ENCODE measurements around the gene COG1.
"Not testable (repeated sequence)": the region's sequence is repeated elsewhere in the genome, so short reads cannot be mapped to it uniquely, and the experiment has no call there.

COG1 gene, protein sequence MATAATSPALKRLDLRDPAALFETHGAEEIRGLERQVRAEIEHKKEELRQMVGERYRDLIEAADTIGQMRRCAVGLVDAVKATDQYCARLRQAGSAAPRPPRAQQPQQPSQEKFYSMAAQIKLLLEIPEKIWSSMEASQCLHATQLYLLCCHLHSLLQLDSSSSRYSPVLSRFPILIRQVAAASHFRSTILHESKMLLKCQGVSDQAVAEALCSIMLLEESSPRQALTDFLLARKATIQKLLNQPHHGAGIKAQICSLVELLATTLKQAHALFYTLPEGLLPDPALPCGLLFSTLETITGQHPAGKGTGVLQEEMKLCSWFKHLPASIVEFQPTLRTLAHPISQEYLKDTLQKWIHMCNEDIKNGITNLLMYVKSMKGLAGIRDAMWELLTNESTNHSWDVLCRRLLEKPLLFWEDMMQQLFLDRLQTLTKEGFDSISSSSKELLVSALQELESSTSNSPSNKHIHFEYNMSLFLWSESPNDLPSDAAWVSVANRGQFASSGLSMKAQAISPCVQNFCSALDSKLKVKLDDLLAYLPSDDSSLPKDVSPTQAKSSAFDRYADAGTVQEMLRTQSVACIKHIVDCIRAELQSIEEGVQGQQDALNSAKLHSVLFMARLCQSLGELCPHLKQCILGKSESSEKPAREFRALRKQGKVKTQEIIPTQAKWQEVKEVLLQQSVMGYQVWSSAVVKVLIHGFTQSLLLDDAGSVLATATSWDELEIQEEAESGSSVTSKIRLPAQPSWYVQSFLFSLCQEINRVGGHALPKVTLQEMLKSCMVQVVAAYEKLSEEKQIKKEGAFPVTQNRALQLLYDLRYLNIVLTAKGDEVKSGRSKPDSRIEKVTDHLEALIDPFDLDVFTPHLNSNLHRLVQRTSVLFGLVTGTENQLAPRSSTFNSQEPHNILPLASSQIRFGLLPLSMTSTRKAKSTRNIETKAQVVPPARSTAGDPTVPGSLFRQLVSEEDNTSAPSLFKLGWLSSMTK

DNA sequence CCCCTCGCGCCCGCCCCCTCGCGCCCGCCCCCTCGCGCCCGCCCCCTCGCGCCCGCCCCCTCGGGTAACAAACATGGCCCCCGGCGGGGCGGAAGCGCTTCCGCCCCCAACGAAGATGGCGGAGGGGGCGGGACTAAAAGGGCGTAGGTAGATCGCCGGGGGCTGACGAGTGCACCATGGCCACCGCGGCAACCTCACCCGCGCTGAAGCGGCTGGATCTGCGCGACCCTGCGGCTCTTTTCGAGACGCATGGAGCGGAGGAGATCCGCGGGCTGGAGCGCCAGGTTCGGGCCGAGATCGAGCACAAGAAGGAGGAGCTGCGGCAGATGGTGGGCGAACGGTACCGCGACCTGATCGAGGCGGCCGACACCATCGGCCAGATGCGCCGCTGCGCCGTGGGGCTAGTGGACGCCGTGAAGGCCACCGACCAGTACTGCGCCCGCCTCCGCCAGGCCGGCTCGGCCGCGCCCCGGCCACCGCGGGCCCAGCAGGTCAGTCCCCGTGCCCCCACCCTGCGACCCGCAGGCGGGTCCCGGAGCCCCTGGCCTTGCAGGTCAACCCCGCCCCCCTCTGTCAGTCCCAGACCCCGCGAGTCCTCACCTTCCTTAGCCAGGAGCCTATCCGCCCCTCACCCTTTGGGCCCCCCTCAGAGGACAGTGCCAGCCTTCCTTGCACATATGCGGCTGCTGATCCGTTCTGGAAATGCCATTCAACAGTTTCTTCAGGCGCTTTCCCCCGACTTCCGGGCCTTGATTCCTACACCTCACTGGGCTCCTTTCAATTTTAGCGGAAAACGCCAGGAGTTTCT lies at the start of gene COG1:
Gene COG1 (plus strand): TSS at position 162 of the 808 bp plus-strand sequence. CDS start 15 bp downstream, at position 177.
- DNase-seq: peak; percentile 79 to 83

DNA sequence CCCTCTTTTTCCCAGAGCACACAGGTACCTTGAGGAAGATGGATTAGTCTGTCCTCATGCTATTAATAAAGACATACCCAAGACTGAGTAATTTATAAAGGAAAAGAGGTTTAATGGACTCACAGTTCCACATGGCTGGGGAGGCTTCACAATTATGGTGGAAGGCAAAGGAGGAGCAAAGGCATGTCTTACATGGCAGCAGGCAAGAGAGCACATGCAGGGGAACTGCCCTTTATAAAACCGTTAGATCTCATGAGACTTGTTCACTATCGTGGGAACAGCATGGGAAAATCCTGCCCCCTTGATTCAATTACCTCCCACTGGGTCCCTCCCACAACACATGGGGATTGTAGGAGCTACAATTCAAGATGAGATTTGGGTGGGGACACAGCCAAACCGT lies 48.6 kb upstream of the COG1 start:
- DNase-seq: not testable (repeated sequence)

DNA sequence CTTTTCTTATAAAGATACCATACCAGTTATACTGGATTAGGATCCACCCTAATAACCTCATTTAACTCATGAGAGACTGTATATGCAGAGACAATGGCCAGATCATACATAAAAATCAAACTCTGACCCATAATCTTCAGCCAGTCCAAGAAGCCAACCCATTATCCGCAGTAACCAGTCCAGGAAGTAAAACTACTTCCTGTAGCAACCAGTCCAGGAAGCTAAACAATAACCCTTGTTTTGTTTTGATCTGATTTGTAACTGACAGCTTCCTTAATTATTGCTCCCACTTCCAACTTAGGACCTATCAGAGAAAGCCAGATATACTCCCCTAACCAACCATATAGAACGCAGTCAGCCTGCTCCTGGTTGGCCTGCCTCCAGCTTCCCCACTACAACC lies 47.2 kb upstream of the COG1 start:
- no peak for DNase-seq

DNA sequence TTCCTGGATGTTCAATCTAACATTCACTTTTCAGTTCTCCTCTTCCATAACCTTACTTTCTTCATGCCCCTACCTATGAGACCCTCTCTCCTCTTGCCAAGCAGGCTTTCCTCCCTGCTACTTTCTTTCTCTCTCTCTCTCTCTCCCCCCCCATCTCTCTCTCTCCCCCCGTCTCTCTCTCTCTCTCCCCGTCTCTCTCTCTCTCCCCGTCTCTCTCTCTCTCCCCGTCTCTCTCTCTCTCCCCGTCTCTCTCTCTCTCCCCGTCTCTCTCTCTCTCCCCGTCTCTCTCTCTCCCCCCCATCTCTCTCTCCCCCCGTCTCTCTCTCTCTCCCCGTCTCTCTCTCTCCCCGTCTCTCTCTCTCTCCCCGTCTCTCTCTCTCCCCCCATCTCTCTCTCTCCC lies 45.1 kb upstream of the COG1 start:
- DNase-seq: not testable (repeated sequence)

DNA sequence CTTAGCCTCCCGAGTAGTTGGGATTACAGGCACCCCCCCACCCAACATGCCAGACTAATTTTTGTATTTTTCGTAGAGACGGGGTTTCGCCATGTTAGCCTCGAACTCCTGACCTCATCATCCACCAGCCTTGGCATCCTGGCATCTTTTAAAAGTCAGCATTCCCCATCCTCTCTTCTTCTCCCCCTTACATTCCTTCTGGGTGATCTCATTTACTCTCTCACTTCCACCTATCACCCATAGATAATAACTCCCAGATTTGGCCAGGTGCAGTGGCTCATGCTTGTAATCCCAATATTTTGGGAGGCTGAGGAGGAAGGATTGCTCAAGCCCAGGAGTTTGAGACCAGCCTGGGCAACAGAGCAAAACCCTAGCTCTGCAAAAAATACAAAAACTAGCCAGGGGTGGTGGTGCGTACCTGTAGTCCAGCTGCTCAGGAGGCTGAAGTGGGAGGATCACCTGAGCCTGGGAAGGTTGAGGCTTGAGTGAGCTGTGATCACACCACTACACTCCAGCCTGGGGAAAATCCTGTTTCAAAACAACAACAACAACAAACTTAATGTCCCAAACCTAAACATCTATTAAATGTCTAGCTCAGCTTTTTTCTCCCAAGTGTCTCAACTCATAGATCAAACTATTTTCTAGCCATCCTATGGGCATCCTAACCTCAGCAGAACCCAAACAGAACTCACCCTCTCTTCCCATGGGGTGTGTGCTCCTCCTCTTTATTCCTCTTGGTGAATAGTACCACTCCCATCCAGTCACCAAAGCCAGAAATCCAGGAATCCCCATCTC lies 44.1 kb upstream of the COG1 start:
- no peak for DNase-seq

DNA sequence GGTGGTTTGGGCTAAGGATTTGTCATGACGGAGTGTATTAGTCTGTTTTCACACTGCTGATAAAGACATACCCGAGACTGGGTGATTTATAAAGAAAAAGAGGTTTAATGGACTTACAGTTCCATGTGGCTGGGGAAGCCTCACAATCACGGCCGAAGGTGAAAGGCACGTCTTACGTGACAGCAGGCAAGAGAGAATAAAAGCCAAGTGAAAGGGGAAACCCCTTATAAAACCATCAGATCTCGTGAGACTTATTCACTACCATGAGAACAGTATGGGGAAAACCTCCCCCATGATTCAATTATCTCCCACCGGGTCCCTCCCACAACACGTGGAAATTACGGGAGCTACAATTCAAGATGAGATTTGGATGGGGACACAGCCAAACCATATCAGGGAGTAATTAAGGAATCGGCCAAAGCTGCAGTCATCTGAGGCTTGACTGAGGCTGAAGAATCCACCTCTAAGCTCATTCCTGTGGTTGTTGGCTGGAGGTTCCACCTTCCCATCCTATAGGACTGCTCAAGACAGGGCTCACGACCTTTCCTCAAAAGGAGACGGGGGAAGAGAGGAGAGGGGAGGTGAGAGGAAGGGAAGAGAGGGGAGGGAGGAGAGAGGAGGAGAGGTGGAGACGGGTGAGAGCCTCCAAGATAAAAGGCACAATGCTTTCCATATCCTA lies 42.1 kb upstream of the COG1 start:
- not testable (repeated sequence) for DNase-seq

DNA sequence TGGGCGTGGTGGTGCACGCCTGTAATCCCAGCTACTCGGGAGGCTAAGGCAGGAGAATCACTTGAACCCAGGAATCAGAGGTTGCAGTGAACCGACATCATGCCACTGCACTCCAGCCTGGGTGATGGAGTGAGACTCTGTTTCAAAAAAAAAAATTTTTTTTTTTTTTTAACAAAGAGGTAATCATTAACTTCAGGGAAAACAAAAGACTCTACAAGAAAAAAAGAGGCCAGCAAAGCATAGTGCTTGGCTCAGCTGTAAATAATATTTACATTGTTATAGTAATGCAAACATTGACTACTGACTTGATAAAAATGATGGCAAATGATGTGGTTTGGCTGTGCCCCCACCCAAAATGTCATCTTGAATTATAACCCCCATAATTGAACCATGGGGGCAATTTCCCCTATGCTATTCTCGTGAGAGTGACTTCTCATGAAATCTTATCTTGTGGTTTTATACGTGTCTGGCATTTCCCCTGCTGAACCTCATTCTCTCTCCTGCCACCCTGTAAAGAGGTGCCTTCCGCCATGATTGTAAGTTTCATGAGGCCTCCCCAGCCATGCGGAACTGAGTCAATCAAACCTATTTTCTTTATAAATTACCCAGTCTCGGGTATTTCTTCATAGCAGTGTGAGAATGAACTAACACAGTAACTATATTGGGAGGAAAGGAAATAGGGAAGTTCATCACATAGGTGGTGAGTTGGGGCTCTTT lies 40.8 kb upstream of the COG1 start:
- DNase-seq: peak; percentile 81 to 83

DNA sequence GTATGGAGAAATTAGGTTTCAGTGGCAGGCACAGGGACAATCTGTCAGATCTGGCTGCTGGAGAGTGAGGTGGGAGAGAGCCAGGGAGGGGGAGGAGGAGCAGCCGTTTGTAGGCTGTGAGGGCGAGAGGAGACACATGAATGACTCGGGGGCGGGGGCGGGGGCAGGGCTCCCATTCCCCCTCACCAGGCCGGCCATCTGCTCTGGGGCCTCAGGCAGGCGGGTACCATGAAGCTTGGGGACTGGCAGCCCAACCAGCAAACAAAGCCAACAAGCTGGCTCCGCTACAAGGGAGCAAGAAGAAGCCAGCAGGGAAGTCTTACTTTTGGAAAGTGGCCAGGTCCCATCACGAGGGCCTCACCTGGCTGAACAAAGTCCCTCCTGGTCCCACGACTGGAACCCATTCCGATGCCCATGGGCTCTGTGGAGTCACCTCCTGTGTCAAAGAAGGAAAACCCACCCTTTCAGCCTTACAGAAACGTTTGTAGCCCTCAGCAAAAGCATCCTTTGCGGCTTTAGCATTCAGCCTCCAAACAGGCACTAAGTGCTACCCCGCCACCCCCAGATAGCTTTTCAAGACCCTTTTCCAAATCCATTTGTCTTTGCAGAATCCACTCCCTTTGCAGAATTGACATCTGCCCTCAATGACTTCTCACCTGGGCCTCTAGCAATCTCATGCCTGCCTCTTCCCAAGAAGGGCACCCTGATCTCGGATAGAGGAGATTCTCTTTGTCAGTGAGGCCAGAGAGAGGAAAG lies 37.3 kb upstream of the COG1 start:
- no peak for DNase-seq

DNA sequence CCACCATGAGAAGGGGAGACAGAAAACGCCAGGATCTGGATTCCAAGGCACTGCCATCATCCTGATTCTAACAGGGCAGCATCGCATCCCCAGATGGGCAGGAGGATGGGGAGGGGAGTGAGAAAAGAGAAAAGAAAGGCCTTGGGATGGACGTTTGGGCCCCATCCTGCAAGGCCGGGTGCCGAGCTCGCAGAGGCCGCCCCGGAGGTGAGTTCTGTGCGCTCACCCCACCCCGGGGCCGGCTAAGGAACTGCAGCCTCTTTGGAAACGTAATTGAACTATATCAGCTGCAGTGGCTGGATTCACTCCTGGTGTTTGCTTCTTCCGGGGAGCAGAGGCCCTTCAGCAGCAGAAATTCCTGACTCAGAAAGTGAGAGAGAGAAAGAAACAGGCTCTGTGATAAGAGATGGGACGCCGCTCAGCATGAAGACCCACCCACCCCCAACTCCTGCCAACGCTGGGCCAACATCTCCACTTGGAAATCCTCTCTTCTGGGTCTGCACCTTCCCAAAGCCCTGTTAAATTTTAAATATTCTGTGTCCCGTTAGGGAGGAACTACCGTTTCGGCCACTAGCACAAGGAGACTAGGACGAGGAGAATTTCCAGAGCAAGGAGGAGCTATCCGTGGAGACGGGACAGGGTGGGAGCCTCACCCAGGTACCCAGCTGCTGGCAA lies 36.6 kb upstream of the COG1 start:
- DNase-seq: peak; percentile 74 to 83

DNA sequence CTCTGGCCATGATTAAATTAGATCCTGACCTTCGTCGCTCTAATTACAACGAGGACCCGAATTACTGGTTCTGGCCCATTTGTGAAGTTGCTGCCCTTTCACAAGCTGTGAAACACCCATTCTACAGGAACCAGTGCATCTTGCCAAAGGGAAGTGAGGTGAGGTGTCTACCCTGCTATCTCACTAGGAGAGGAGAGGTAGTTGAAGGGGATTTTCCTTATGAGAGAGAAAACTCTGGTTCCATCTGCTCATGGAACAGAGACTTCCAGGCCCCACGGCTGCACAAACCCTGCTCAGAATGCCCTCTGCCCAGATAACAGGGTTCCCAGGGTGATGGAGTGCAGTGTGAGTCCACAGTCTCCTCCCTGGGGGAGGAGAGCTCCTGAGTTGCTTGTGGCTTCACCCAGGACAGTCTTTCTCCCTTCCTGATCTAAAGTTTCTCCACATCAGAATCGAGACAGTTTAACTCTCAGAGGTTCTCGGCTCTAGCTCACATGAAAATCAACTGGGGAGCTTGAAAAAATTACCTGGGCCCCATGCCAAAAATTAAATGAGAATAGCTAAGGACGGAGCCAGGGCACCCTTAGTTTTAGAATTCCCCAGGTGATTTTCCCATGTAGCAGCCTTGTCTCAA lies 35.9 kb upstream of the COG1 start:
- no peak for DNase-seq

DNA sequence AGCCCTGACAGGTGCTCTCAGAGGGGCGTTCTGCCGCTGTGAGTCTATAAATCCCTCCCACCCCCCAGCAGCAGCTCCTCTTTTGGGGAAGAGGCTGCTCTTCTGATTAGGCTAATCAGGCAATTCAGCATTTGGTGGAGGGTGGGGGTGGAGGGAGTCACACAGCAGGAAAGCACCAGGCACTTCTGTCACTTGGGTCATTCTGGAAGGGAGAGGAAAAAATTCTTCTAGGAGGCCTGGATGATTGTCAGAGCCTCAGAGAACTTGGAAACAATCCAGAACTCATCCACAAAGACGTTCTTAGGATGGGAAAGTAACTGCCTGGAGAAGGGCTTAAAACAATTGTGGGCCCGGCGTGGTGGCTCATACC lies 35.3 kb upstream of the COG1 start:
- no peak for DNase-seq

DNA sequence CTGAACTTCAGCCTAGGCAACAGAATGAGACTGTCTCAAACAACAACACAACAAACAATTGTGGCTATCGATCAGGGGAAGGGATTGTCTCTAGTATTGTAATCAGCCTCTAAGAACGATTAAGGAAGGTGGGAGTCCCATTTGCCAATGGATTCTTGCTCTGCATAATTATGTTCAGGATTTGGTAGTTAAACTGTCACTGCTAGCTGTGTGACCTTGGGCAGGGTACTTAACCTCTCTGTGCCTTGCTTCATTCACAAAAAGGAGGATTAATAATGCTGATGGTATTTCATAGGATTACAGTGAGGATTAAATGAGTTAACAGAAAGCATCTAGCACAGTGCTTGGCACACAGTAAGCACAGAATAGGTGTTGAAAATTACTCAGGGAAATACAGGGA lies 34.7 kb upstream of the COG1 start:
- no peak for DNase-seq

DNA sequence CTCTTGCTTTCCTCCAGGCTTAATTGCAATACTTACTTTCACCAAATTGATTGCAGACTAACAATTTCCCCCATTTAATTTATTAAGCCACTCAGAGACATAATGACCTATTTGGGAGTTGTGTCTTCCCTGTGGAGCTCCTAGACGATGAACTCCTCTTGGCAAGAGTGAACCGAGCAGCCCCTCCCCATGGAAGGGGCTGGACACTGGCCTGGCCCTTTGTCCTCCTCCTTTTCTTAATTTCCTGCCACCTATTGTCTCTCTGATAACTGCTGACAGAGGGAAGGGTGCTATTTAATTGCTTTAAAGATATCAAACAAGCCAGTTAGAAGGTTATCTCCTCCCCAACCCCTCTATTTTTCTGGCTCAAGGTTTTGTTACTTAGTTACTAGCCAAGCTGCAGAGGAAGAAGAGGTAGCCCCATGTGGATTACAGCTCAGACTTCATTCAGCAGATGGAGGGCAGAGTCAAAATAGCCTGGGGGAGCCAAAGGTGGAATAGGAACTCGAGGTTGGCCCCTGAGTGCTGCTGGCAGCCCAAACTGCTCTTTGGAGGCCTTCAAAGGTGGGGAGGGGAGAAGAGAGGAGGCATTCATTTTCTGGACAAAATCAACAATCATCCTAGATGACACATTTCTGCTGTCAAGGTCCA lies 31.8 kb upstream of the COG1 start:
- no peak for DNase-seq

DNA sequence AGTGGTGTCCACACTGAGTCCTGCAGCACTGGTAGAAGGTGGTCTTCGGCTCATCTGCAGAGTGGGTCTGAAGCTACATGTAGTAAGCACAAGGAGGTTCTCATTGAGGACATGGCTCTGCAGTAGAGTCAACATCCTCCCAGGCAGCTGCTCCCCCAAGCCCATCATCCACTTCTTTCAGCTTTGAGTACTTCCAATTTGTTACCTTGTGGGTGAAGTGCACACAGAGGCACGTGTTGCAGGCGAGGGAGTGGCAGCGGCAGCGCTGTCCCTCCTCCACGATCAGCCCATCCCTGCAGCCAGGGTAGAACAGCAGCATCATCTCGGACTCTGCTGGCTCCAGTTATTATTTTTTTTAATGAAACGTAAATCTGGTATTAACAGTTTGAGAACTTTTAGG lies 29.8 kb upstream of the COG1 start:
- no peak for DNase-seq

DNA sequence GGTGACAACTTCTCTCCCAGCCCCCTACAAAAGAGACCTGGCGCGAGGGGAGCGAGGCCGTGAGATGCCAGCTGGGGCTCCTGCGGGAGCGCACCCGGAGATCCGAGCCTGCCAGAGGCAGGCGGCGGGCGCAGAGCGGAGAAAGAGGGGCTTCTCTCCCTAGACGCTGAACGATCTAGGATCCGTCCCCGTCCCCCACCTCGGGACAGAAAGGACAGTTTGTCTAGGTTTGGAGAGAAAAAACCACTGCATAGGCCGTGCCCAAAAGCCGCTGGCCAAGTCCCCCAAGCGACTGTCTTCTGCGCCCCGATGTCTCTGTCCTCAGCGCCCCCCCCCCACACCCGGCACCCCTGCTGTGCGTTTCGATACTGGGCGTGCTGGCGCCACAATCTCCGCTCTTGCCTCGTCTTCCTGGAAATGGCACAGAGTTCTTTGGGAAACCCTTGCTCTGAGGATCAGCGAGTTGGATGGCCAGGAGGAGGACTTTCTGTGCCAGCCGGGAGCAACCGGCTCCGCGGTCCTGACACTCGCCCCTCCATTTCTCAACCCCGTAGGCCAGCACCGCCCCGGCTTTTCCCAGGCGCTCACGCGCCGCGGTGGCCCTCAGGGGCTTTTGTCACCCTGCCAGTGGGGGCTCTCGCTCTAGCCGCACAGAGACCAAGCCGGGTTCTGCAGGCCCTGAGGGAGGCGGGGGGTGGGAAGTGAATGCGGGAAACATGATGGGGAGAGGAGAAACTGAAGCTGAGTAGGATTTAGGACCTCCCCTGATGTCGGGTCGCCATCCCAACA lies 27.0 kb upstream of the COG1 start:
- no peak for DNase-seq

DNA sequence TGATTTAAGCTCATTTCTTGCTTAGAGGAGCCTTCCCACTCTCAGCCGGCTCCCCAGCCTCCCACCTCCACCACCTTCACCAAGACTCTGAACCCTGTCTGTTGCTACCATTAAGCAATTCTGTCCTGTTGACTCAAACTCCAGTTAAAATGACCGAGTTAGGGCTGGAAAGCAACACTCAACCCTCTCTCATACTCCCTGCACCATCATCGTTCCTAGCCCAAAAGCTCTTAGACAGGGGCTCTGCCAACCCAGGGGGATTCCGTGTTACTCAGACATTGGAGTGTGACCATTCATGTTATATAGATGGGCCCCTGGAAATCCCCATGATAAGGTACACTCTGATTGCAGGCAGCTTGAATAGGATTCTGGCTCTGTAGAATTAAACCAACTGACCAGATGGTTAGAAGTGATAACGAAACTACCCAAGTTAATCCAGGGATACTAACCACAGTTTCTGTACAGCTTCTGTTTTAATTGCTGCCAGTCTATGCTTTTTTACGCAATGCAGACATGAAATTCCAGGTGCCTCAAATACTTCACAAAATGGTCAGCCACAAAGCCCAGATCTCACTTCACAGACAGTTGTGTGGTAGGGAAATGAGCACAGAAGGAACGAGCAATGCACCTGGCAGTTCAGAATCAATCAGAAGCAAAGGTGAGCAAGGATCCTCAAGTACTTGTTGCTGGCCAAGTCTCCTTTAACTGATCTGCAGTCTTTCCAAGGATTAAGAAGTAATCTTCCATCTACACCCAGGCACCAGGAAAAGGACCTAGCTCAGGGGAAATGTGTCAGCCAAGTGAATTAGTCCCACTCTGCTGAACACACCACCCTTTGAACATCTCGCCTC lies 25.9 kb upstream of the COG1 start:
- peak; percentile 29 to 47 for DNase-seq

DNA sequence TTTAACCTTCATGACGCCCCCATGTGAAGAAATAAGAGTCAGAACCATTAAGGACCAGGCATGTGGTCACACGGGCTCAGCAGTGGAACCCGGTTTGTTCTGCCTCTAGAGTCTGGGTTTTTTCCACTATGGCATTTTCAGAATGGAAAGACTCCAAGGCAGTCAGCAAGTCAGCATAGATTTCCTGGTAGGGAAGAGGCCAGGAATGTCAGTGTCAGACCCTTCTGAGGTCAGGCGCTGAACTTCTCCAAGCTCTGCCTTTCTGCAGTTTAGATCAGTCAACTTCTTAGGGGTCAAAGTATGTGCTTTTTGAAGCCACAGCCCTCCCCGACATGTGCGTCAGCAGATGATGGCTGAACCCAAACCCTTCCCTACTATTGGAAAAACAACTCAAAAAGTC lies 24.2 kb upstream of the COG1 start:
- DNase-seq: no peak
